ENCODE results near the gene ING5. TPM values are rescaled to one million over a fixed set of nuclear protein-coding genes. Genes with fewer than 3 reads are reported as not detected.
A peak's percentile ranks its signal among the peaks of the same experiment; 100 is the strongest.

Gene ING5
- total and polyA plus RNA-seq, 2 donors (not counting 3 experiments of a cell fraction or from before 2014, with no cell fraction given), result 24.5 to 33.4 TPM

GRCh38 chr2:241680827-241681599 lies 20.8 kb upstream of the ING5 start:
- H3K4me1 ChIP-seq (ENCODE audit: control insufficient read depth, extremely low read depth, insufficient read depth, low read length), result peaks cover 15% of the 10 kb centered on the region
- POLR2A ChIA-PET, result no interaction called here
- DNase-seq (ENCODE audit: low read depth, low spot score) (peak; percentile 52), FAIRE-seq (peak; percentile 87)
- H2AFZ ChIP-seq (ENCODE audit: low read depth, low read length), result no peak overlapping the region
- no peaks in the 10 kb centered on the region for H4K20me1 ChIP-seq (replicated peaks; ENCODE audit: control insufficient read depth, extremely low read depth, insufficient read depth, low read length)
- CTCF ChIA-PET, result interaction anchor here (1.6 to 2.2 kb wide), 2 partner anchors 15 to 22 kb away, joined by 5 to 8 read pairs; no protein-coding TSS in a partner anchor
- H3K9me3 ChIP-seq (replicated peaks; ENCODE audit: control insufficient read depth, insufficient read depth, low read length), result no peaks in the 10 kb centered on the region
- no peak overlapping the region for H3K9ac ChIP-seq (replicated peaks; ENCODE audit: extremely low read depth, insufficient read depth, low read length)
- H3K4me3 ChIP-seq (replicated peaks in 1 of 3; ENCODE audit: insufficient read depth in 1 of 3, low read depth in 1 of 3, low read length in 3 of 3), result no peak overlapping the region
- no peaks in the 10 kb centered on the region for H3K27me3 ChIP-seq (ENCODE audit: control insufficient read depth in 2 of 2, insufficient read depth in 2 of 2, low read length in 2 of 2)
- intact Hi-C loops (cut with micrococcal nuclease) (no loop called here), dilution Hi-C loops (cut with MboI; ENCODE audit: extremely low pct_ligation_motif_present, low sequenced_read_pairs) (no loop called here)
- peak overlapping the region; percentile 41 for H3K27ac ChIP-seq (ENCODE audit: insufficient read depth, low read depth, low read length)
- H3K9me1 ChIP-seq (replicated peaks; ENCODE audit: control insufficient read depth, extremely low read depth, insufficient read depth, low read length), result no peaks in the 10 kb centered on the region
- peaks cover 26% of the 10 kb centered on the region for H3K79me2 ChIP-seq (ENCODE audit: control insufficient read depth, insufficient read depth, low read length)
- H3K4me2 ChIP-seq (ENCODE audit: insufficient read depth, low read length), result no peak overlapping the region
- no peak for TF ChIP-seq POLR2A (IDR thresholded peaks at IDR 0.05; ENCODE audit: low read depth, low read length)
- peak; percentile 31 for TF ChIP-seq POLR2AphosphoS5 (IDR thresholded peaks at IDR 0.05; ENCODE audit: insufficient read depth, low read depth, low read length)
- no peak for TF ChIP-seq EZH2 (IDR thresholded peaks at IDR 0.05; ENCODE audit: borderline replicate concordance, low read depth, low read length, severe bottlenecking)
- TF ChIP-seq GATA2 (IDR thresholded peaks at IDR 0.05; ENCODE audit: insufficient read depth, insufficient read length, low read depth, low read length), result no peak
- TF ChIP-seq FOS (IDR thresholded peaks at IDR 0.05; ENCODE audit: borderline replicate concordance, insufficient read depth, low read length), result peak; percentile 68
- TF ChIP-seq JUN (IDR thresholded peaks at IDR 0.05; ENCODE audit: borderline replicate concordance, insufficient read depth, insufficient read length, low read depth), result peak; percentile 50
- TF ChIP-seq MYC (IDR thresholded peaks at IDR 0.05; ENCODE audit: low read depth, low read length), result no peak
- no peak for TF ChIP-seq CTCF (IDR thresholded peaks at IDR 0.05; ENCODE audit: extremely low read depth in 1 of 2, insufficient read depth in 1 of 2, low read depth in 1 of 2, low read length in 2 of 2)
- TF ChIP-seq MAX (IDR thresholded peaks at IDR 0.05; ENCODE audit: insufficient read depth, insufficient read length), result no peak
- peaks cover 4 to 26% of the 10 kb centered on the region in 2 experiments for H3K36me3 ChIP-seq (ENCODE audit: control insufficient read depth in 2 of 2, extremely low read depth in 1 of 2, insufficient read depth in 2 of 2, low read length in 2 of 2)
- BruUV-seq (replicated peaks), result no TSS peak

Data from endothelial cell of umbilical vein (primary cell).